Liver (tissue), 9 donors: Measurements from ENCODE around the gene ATR. TPM values are rescaled to one million over a fixed set of nuclear protein-coding genes. Genes with fewer than 3 reads are reported as not detected.

Source experiments
- DNase-seq: peaks from one replicate; pipeline ENCODE4 v3.0.0-alpha.2; 2017; ENCODE audit warnings: low spot score
- H3K27ac ChIP-seq, 2 donors: one replicate each; pipeline ENCODE4 v1.7.0; 2013; ENCODE audit warnings: inconsistent platforms in 2 of 2, low read length in 2 of 2, control low read depth in 1 of 2, low read depth in 1 of 2, mild to moderate bottlenecking in 1 of 2
- H3K27me3 ChIP-seq, 4 donors: one replicate each; pipeline versions ENCODE4 v1.6.1 to v1.7.0; 2013; ENCODE audit warnings: low read length in 3 of 4, inconsistent platforms in 1 of 4, mild to moderate bottlenecking in 1 of 4, moderate library complexity in 1 of 4; ENCODE audit not compliant: control insufficient read depth in 4 of 4, insufficient read depth in 4 of 4
- H3K36me3 ChIP-seq, 4 donors: one replicate each; pipeline versions ENCODE4 v1.6.1 to v1.7.0; 2013; ENCODE audit warnings: low read length in 3 of 4, mild to moderate bottlenecking in 3 of 4, low read depth in 1 of 4, moderate library complexity in 1 of 4; ENCODE audit not compliant: control insufficient read depth in 4 of 4, insufficient read depth in 3 of 4
- H3K4me1 ChIP-seq, 4 donors: one replicate each; pipeline versions ENCODE4 v1.6.1 to v1.7.0; 2013; ENCODE audit warnings: low read length in 3 of 4, mild to moderate bottlenecking in 3 of 4, moderate library complexity in 1 of 4; ENCODE audit not compliant: control insufficient read depth in 4 of 4, insufficient read depth in 4 of 4
- H3K4me3 ChIP-seq, 3 donors: one replicate each; pipeline versions ENCODE4 v1.6.1 to v1.7.0; 2013; ENCODE audit warnings: low read length in 3 of 3, control low read depth in 1 of 3, low read depth in 1 of 3, mild to moderate bottlenecking in 1 of 3
- H3K9ac ChIP-seq, 2 donors: one replicate each; pipeline ENCODE4 v1.7.0; 2013; ENCODE audit warnings: low read length in 2 of 2, mild to moderate bottlenecking in 2 of 2, moderate library complexity in 2 of 2, control low read depth in 1 of 2, low read depth in 1 of 2
- H3K9me3 ChIP-seq, 4 donors: one replicate each; pipeline versions ENCODE4 v1.6.1 to v1.7.0; 2013; ENCODE audit warnings: low read length in 3 of 4; ENCODE audit not compliant: control insufficient read depth in 4 of 4
- ATF3 ChIP-seq: IDR thresholded peaks from 2 replicates; pipeline ENCODE4 v1.6.1; 2016; ENCODE audit warnings: antibody characterized with exemption
- CTCF ChIP-seq: fragments of 150-350 bp; IDR thresholded peaks from 2 replicates; pipeline ENCODE4 v1.5.1; 2017; ENCODE audit warnings: improper control_type of control experiment, low read depth, low read length; ENCODE audit not compliant: missing input control
- FOXA1 ChIP-seq: IDR thresholded peaks from 2 replicates; pipeline ENCODE4 v1.6.1; 2016; ENCODE audit warnings: antibody characterized with exemption
- FOXA2 ChIP-seq: IDR thresholded peaks from 2 replicates; pipeline ENCODE4 v1.6.1; 2016; ENCODE audit warnings: antibody characterized with exemption
- GABPA ChIP-seq, 2 donors: IDR thresholded peaks in 1 of 2; conservative IDR thresholded peaks in 1 of 2; 2 replicates each; pipeline ENCODE4 v1.6.1; 2016; ENCODE audit warnings: antibody characterized with exemption in 2 of 2, mild to moderate bottlenecking in 1 of 2, moderate library complexity in 1 of 2
- HNF4A ChIP-seq, 2 donors: conservative IDR thresholded peaks; 2 replicates each; pipeline ENCODE4 v1.6.1; 2016; ENCODE audit warnings: antibody characterized with exemption in 2 of 2, mild to moderate bottlenecking in 2 of 2
- HNF4G ChIP-seq: IDR thresholded peaks from 2 replicates; pipeline ENCODE4 v1.6.1; 2016; ENCODE audit warnings: antibody characterized with exemption
- JUND ChIP-seq, 2 donors: IDR thresholded peaks; 2 replicates each; pipeline ENCODE4 v1.6.1; 2016; ENCODE audit warnings: antibody characterized with exemption in 2 of 2
- NR2F2 ChIP-seq: IDR thresholded peaks from 2 replicates; pipeline ENCODE4 v1.6.1; 2016; ENCODE audit warnings: antibody characterized with exemption
- RAD21 ChIP-seq, 2 donors: IDR thresholded peaks; 2 replicates each; pipeline ENCODE4 v1.6.1; 2016; ENCODE audit warnings: antibody characterized with exemption in 2 of 2, mild to moderate bottlenecking in 2 of 2
- RXRA ChIP-seq, 2 donors: IDR thresholded peaks; 2 replicates each; pipeline ENCODE4 v1.6.1; 2017 to 2018; ENCODE audit warnings: antibody characterized with exemption in 2 of 2, mild to moderate bottlenecking in 1 of 2
- SP1 ChIP-seq: IDR thresholded peaks from 2 replicates; pipeline ENCODE4 v1.6.1; 2018; ENCODE audit warnings: antibody characterized with exemption, mild to moderate bottlenecking
- TAF1 ChIP-seq: conservative IDR thresholded peaks from 2 replicates; pipeline ENCODE4 v1.6.1; 2016; ENCODE audit warnings: antibody characterized with exemption, mild to moderate bottlenecking
- YY1 ChIP-seq: IDR thresholded peaks from 2 replicates; pipeline ENCODE4 v1.6.1; 2016; ENCODE audit warnings: antibody characterized with exemption, mild to moderate bottlenecking
- ZBTB33 ChIP-seq: IDR thresholded peaks from 2 replicates; pipeline ENCODE4 v1.6.1; 2016; ENCODE audit warnings: antibody characterized with exemption
- WGBS: extraction: QIAGEN DNeasy Blood & Tissue Kit; methylation state at CpG from one replicate; pipeline ENCODE4 v1.1.7; 2013; 5-methylcytosine and 5-hydroxymethylcytosine counted together
- polyA plus RNA-seq, 2 donors: library from polyadenylated mRNA; stranded (reverse) in 1 of 2; unstranded in 1 of 2; fragments of 200-250 nt in 1 of 2; fragments of >200 nt in 1 of 2; fragmentation: Nextera tagmentation in 1 of 2; extraction: Ambion mirVana in 1 of 2; gene quantifications; one replicate each; pipeline versions ENCODE4 v1.2.1 to v1.2.3, GENCODE V29; 2013 to 2015
- total RNA-seq, 2 donors: library from RNA; depleted of rRNA; stranded (reverse); fragments of >200 nt; gene quantifications; one replicate each; pipeline ENCODE4 v1.2.3, GENCODE V29; 2014
- TF ChIP-seq, protein P1 (sequence below): IDR thresholded peaks from 2 replicates; pipeline ENCODE4 v1.6.1; 2016; ENCODE audit warnings: antibody characterized with exemption, mild to moderate bottlenecking
- TF ChIP-seq, protein P2 (sequence below): IDR thresholded peaks from 2 replicates; pipeline ENCODE4 v1.6.1; 2016; ENCODE audit warnings: antibody characterized with exemption
- donor health status: healthy.
- donor health status: healthy.
- donor health status: healthy.
- donor health status: healthy.
- donor health status: healthy.

The ATR gene
- total and polyA plus RNA-seq, 4 donors = 5.0 to 21.5 (median 12.1) TPM

DNA sequence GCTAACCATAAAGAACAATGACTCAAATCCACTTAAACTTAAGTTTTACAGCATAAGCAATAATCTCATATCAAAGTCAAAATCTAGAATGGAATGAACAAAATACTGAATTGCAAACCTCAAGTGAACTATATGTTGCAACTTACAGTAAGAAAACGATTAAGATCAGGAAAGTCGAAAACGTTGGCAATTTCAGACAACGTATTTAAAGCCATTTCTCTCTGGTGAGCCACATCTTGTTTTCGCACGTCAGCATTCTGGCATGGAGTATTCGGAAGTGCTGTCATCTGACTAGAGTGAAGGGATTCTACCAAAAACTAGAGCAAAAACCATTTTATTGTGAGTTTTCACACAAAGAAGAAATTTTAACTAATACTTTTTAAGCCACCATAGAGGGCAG lies 28.5 kb downstream of the ATR start:
- DNase-seq = no peak
- H3K4me1 ChIP-seq = no peaks in the 10 kb centered on the region
- no peaks in the 10 kb centered on the region for H3K27me3 ChIP-seq
- H3K4me3 ChIP-seq = no peak overlapping the region
- no peak for TF ChIP-seq ATF3
- TF ChIP-seq RXRA (IDR thresholded peaks at IDR 0.05) = no peak
- TF ChIP-seq CTCF = no peak
- TF ChIP-seq SP1 = no peak
- no peak for TF ChIP-seq FOXA2
- no peak for TF ChIP-seq HNF4A (conservative IDR thresholded peaks at IDR 0.05)
- no peak for TF ChIP-seq JUND (IDR thresholded peaks at IDR 0.05)
- no peak for TF ChIP-seq TAF1
- no peak for TF ChIP-seq FOXA1
- no peak for TF ChIP-seq ZBTB33
- no peak for TF ChIP-seq NR2F2
- TF ChIP-seq GABPA (IDR thresholded peaks at IDR 0.05 in 1 of 2, conservative IDR thresholded peaks at IDR 0.05 in 1 of 2) = no peak
- TF ChIP-seq, protein P1, sequence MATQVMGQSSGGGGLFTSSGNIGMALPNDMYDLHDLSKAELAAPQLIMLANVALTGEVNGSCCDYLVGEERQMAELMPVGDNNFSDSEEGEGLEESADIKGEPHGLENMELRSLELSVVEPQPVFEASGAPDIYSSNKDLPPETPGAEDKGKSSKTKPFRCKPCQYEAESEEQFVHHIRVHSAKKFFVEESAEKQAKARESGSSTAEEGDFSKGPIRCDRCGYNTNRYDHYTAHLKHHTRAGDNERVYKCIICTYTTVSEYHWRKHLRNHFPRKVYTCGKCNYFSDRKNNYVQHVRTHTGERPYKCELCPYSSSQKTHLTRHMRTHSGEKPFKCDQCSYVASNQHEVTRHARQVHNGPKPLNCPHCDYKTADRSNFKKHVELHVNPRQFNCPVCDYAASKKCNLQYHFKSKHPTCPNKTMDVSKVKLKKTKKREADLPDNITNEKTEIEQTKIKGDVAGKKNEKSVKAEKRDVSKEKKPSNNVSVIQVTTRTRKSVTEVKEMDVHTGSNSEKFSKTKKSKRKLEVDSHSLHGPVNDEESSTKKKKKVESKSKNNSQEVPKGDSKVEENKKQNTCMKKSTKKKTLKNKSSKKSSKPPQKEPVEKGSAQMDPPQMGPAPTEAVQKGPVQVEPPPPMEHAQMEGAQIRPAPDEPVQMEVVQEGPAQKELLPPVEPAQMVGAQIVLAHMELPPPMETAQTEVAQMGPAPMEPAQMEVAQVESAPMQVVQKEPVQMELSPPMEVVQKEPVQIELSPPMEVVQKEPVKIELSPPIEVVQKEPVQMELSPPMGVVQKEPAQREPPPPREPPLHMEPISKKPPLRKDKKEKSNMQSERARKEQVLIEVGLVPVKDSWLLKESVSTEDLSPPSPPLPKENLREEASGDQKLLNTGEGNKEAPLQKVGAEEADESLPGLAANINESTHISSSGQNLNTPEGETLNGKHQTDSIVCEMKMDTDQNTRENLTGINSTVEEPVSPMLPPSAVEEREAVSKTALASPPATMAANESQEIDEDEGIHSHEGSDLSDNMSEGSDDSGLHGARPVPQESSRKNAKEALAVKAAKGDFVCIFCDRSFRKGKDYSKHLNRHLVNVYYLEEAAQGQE = no peak
- TF ChIP-seq, protein P2, sequence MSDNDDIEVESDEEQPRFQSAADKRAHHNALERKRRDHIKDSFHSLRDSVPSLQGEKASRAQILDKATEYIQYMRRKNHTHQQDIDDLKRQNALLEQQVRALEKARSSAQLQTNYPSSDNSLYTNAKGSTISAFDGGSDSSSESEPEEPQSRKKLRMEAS = no peak
- no peaks in the 10 kb centered on the region for H3K9me3 ChIP-seq
- WGBS = 95% methylated on average over 7 of the region's 7 CpGs
- H3K27ac ChIP-seq = no peak overlapping the region
- H3K36me3 ChIP-seq = peaks cover 10 to 33% (median 23%) of the 10 kb centered on the region in 4 donors
- H3K9ac ChIP-seq = no peak overlapping the region

DNA sequence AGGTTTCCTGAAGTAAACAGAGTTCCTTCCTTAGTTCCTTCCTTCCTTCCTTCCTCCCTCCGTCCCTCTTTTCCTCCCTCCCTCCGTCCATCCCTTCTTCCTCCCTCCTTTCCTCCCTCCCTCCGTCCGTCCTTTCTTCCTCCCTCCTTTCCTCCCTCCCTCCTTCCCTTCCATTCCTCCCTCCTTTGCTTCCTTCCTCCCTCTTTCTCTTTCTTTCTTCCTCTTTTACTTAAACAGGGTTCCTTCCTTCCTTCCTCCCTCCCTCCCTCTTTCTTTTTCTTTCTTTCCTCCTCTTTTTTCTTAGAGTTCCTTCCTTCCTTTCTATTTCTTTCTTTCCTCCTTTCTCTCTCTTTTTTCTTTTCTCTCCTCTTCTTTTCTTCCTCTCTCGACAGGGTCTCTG lies 35.2 kb downstream of the ATR start:
- no peak for DNase-seq
- 91% methylated on average over 5 of the region's 5 CpGs for WGBS
- Histone ChIP-seq H3K27me3 (no peaks in the 10 kb centered on the region), H3K27ac (no peak overlapping the region), H3K36me3 (peaks cover 2 to 14% (median 6%) of the 10 kb centered on the region in 4 donors), H3K9me3 (no peaks in the 10 kb centered on the region), H3K9ac (no peak overlapping the region), H3K4me1 (no peaks in the 10 kb centered on the region), H3K4me3 (no peak overlapping the region)
- TF ChIP-seq TAF1 (no peak), HNF4A (conservative IDR thresholded peaks at IDR 0.05) (no peak), FOXA1 (no peak), FOXA2 (no peak), ZBTB33 (no peak), JUND (IDR thresholded peaks at IDR 0.05) (no peak), HNF4G (no peak), RXRA (IDR thresholded peaks at IDR 0.05) (no peak), RAD21 (IDR thresholded peaks at IDR 0.05) (no peak), ATF3 (no peak), SP1 (no peak), GABPA (IDR thresholded peaks at IDR 0.05 in 1 of 2, conservative IDR thresholded peaks at IDR 0.05 in 1 of 2) (no peak), YY1 (no peak)
- TF ChIP-seq, protein P1 = no peak
- TF ChIP-seq, protein P2 = no peak
